ENCODE data around the gene EXOC6B.
"Not testable (repeated sequence)": the region's sequence is repeated elsewhere in the genome, so short reads cannot be mapped to it uniquely, and the experiment has no call there.

EXOC6B gene

DNA sequence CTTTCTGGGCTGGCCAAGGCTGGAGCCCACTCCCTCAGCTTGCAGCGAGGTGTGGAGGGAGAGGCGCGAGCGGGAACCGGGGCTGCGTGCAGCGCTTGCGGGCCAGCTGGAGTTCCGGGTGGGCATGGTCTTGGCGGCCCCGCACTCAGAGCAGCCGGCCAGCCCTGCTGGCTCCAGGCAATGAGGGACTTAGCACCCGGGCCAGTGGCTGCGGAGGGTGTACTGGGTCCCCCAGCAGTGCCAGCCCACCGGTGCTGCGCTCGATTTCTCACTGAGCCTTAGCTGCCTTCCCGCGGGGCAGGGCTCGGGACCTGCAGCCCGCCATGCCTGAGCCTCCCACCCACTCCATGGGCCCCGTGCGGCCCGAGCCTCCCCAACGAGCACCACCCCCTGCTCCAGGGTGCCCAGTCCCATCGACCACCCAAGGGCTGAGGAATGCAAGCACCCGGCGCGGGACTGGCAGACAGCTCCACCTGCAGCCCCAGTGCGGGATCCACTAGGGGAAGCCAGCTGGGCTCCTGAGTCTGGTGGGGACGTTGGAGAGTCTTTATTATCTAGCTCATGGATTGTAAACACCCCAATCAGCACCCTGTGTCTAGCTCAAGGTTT lies 404.0 kb downstream of the EXOC6B start:
- DNase-seq, result not testable (repeated sequence)

DNA sequence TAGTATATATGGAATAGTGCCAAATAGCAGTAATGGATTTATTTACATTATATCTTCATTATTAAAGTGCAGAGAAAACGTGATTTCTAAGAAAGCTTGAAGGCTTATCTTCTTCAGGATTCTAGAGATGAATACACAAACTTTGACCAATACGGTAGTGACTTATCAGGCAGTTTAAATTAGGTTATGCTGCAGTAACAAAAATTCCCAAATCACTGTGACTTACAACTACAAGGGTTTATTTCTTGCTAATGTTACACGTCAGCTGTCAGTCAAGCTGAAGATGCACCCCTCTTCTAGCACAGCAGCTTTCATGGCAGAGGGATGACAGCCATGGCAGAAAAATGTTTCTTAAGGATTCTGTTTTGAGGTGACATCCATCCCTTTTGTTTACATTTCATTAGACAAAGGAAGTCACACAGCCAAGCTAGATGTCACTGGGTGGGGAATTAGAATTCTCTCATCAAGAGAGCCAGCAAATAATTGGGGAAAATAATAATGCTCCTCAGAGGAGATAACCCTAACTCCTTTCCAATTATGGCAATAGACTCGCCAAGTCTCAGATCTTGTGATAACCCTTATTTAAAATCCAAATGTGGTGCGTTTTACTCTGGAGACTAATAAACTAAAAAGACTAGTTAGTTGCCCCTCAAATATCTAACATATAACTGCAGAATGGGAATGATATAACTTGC lies 409.9 kb downstream of the EXOC6B start:
- DNase-seq, result no peak

DNA sequence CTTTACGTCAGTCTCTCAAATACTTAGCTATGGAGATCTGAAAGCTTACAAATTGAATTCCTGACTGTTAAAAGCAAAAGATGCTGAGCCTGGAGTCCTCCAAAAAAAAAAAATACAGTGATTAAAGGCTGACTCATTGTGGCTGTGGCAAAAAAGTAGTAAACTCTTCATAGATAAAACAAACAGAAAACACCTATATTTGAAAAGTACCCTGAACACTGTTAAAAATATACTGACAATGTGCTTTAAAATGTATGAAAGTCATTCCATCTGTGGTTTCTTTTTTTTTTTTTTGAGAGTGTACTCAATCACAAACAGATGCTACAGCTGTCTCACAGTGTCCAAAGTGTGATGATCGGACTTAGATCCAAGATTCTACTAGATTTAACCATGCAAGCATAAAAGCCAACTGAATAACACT lies 410.6 kb downstream of the EXOC6B start:
- DNase-seq, result no peak

- DNase-seq, result no peak
Measured at GRCh38 chr2:72414137-72414760, 411.6 kb downstream of the EXOC6B start.

DNA sequence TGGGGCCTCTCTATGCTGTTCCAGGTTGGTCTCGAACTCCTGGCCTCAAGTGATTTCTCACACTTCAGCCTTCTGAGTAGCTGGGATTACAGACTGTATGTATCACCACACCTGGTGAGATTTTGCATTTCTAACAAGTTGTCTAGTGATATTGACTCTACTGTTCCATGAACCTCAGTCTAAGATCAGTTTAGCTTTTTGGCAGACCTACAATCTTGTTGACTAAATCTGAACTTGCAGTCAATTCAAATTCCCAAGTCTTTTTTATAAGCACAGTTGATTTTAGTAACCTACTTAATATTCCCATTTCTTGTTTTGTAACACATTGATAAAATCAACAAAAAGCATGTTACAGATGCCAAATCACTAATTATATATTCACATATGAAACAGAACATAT lies 412.1 kb downstream of the EXOC6B start:
- DNase-seq, result no peak

- no peak for DNase-seq
Measured at GRCh38 chr2:72412214-72412613, 413.6 kb downstream of the EXOC6B start.

- no peak for DNase-seq
Measured at GRCh38 chr2:72399879-72400278, 426.0 kb downstream of the EXOC6B start.

- DNase-seq, result peak; percentile 55
Measured at GRCh38 chr2:72395096-72395495, 430.7 kb downstream of the EXOC6B start.

DNA sequence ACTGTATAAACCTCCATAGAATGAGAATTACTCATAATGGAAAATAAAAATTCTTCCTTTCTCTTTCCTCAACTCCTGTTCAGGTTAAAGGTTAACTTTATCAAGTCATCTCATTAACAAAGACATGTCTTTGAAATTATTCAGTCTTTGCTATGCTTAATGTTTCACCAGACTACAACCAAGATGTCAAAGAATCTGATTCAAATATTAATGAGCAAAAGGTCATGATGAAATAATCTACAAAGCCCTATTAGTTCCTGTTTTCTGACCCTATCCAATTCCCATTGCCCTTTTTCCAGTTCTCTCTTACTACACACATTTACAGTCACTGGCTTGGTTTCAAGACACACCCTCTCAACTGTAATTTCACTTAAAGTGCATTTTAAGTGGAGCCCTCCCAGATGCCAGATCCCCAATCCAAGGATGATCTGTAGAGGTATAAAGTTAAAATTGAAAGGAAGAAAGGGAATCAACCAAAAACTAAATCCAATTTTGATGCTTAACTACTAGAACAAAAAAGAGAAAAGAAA lies 431.2 kb downstream of the EXOC6B start:
- DNase-seq, result peak; percentile 74

DNA sequence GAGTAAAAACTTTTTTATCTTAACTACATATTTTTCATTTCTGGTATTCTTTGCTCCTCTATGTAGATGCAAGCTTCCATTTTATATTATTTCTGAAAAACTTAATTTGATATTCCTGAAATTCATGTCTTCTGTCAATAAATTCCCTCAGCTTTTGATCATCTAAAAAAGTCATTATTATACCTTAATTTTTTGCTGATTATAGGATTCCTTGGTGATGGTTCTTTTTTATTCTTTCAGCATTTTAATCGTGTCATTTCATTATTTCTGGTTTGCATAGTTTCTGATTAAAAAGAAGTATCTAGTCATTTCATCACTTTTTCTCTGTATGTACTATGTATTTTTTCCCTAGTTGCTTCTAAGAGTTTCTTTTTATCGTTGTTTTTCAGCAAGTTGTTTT lies 436.4 kb downstream of the EXOC6B start:
- DNase-seq, result no peak

DNA sequence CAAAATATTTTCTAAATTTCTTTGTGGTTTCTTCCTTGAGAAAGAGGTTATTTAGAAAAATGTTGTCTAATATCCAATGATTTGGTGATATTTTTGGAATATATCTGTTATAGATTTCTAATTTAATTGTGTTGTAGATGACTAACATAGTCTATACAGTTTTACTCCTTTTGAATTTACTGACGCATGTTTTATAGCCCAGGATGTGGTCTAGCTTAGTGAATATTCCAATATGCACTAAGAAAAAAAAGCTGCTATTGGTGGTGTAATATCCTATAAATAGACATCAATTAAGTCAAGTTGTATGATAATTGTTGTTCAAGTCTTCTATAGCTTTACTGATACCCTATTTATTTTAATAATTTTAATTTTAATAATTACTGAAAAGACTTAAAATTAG lies 437.6 kb downstream of the EXOC6B start:
- DNase-seq, result no peak

DNA sequence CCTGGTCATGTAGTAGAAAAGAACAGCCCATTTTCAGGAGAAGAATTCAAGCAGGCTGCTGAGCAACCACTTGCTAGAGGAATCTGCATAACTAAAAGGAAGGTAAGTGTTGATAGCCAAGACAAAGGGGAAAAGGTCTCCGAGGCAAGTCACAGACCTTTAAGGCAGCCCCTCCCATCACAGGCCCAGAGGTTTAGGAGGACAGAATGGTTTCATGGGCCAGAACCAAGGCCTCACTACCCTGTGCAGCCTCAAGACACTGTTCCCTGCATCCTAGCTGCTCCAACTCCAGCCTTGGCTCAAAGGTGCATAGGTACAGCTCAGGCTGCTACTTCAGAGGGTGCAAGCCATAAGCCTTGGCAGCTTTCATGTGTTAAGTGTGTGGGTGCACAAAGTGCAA lies 439.5 kb downstream of the EXOC6B start:
- DNase-seq, result no peak

GRCh38 chr2:72378753-72379348 lies 447.0 kb downstream of the EXOC6B start:
- no peak for DNase-seq

GRCh38 chr2:72367530-72368225 lies 458.2 kb downstream of the EXOC6B start:
- DNase-seq, result no peak

GRCh38 chr2:72363406-72363805 lies 462.4 kb downstream of the EXOC6B start:
- no peak for DNase-seq

DNA sequence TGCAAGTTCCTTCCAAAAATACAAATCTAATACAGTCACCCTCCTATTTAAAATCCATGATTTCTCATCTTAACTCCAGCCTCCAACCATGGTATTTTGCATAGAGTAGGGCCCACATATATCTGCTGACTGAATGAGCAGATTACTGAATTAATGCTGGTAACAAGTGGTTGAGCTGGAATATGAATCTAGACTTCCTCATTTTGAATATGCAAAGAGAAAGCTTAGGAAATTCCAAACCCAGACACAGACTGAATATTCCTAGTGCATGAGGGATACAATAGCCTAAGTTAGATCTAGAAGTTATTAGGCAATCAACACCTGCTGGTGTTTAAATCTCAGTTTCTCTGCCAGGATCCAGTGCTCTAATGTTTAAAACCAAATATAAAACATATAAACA lies 463.1 kb downstream of the EXOC6B start:
- DNase-seq, result no peak

GRCh38 chr2:72361521-72361920 lies 464.3 kb downstream of the EXOC6B start:
- DNase-seq, result no peak

- no peak for DNase-seq
Measured at GRCh38 chr2:72361042-72361441, 464.8 kb downstream of the EXOC6B start.

GRCh38 chr2:72350852-72351251 lies 475.0 kb downstream of the EXOC6B start:
- DNase-seq, result no peak

DNA sequence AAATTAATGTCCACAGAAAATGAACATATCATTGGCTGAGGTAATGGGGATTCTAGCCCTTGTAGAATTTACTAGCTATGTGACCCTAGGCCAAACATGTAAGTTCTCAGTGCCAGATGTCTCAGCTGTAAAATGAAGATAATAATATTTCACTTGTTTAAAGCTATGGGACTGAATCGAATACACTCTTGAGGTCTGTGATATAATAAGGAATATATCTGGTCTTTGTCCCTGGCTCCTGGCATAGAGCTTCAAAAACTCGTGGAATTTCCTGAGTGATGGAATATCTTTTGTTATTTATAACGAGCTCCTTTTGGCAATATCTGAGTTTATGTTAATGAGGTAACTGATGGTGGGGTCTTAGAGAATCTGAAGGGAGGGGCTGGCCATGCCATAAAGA lies 476.8 kb downstream of the EXOC6B start:
- no peak for DNase-seq

DNA sequence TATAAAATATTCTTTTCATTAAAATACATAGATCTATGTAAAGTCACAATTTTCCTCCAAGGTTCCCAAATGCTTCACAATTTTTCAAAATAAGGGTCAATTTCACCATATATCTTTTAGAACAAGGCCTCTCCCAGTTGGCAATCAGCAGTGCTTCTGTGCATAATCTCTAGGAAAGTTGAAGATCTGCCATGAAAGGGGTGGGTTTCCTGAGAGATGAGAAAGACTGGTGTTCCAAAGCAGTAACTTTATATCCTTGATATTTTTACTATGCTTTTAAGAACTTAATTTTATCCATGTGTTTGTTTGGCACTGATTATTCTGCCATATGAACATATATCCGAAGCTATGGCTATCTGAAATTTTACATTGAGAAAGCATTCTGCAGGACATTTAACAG lies 478.8 kb downstream of the EXOC6B start:
- DNase-seq, result no peak

DNA sequence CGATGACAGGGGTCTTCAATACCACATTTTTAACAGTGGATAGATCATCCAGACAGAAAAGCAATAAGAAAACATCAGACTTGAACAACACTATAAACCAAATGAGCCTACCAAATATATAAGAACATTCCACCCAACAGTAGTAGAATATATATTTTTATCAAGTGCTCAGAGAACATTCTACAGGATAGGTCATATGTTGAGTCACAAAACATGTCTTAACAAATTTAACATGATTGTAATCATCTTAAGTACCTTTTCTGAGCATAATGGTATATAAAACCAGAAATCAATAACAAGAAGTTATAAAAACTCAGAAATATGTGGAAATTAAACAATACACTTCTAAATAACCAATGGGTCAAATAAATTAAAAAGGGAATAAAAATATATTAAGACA lies 484.2 kb downstream of the EXOC6B start:
- no peak for DNase-seq

GRCh38 chr2:72340665-72341064 lies 485.2 kb downstream of the EXOC6B start:
- no peak for DNase-seq
